ENCODE results near the gene XYLT1.

Gene XYLT1

DNA sequence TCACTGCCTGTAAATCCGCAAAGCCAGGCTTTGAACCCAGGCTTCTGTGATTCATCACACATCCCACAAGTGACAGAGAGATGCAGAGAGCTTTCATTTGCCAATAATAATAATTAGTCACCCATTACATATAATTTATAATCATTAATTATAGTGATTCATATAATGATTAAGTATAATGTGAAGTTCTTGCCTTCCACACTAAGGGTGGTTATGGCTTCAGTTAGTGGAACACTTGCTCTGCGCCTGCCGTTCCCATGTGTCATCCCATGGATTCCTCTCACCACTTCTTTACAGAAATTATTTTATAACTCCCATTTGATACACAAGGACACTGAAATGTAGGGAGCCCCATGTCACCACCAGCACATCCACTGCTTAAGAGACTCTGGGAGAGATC, 39.8 kb upstream of the XYLT1 start:
- TF ChIP-seq, protein P1, sequence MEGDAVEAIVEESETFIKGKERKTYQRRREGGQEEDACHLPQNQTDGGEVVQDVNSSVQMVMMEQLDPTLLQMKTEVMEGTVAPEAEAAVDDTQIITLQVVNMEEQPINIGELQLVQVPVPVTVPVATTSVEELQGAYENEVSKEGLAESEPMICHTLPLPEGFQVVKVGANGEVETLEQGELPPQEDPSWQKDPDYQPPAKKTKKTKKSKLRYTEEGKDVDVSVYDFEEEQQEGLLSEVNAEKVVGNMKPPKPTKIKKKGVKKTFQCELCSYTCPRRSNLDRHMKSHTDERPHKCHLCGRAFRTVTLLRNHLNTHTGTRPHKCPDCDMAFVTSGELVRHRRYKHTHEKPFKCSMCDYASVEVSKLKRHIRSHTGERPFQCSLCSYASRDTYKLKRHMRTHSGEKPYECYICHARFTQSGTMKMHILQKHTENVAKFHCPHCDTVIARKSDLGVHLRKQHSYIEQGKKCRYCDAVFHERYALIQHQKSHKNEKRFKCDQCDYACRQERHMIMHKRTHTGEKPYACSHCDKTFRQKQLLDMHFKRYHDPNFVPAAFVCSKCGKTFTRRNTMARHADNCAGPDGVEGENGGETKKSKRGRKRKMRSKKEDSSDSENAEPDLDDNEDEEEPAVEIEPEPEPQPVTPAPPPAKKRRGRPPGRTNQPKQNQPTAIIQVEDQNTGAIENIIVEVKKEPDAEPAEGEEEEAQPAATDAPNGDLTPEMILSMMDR (IDR thresholded peaks at IDR 0.05) = no peak

DNA sequence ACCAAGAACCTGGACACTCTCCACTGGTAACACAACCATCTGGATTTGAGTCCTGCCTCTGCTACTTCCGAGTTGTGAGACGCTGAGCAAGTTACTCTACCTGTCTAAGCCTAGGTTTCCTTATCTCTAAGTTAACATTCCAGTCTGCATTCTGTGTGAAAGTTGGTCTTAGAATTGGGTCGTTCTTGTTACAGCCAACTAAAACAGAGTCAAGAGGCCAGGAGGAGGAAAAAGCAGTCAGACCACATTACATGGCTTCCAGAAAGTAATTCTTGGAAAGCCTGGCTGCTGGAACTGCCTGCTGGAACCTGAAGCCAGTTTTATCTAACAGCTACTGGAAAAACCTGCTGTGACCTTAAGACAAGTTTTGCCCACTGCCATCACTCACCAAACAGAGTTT, 38.4 kb upstream of the XYLT1 start:
- TF ChIP-seq, protein P1 (IDR thresholded peaks at IDR 0.05) = no peak

DNA sequence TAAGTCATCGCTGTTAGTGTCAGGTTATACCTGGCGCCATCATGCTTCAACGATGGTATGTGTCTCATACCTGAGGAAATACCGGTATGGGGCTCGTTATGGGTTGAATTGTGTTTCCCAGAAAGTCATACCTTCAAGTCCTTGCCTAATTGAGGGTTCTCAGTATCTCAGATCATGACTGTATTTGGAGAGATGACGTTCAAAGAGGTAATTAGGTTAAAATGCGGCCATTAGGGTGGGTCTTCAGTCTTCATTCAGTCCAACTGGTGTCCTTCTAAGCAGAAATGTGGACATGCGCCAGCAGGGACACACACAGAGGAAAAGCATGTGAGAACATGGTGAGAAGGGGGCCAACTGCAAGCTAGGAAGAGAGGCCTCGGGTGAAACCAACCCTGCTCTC, 37.5 kb upstream of the XYLT1 start:
- TF ChIP-seq, protein P1 (IDR thresholded peaks at IDR 0.05) = no peak

DNA sequence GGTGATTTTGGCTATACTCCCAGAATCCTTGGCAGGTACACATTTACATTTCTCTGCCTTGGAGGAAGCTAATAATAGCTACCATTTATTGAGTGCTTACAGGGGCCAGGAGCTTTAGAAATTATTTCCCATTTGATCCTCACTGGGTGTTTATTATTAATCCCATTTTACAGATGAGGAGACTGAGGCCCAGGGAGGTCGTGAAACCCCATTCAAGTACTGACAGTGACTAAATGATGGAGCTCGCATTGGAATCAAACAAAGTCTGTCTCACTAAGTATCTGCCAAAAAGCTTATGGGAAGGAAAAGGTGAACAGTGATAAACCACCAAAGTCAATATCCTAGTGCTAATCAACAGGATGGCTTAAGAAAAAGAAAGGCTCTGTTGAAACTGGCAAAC, 33.3 kb upstream of the XYLT1 start:
- TF ChIP-seq, protein P1 (IDR thresholded peaks at IDR 0.05) = no peak

GRCh38 chr16:17503331-17503730, 32.6 kb upstream of the XYLT1 start:
- TF ChIP-seq, protein P1 (IDR thresholded peaks at IDR 0.05) = no peak

DNA sequence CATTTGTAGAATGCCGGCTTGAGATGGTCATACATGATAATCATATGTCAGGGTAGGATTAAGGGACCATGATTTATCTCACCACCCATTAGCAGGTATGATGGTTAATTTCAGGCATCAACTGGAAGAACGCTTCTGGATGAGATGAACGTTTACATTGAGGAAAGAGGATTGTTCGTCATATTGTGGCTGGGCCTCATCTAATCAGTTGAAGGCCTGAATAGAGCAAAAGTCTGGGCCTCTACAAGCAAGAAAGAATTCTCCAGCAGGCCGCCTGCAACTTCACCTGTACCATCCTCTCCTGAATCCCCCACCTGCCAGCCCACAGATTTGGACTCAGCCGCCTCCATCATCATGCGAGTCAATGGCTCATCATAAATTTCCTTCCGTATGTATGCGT, 30.6 kb upstream of the XYLT1 start:
- TF ChIP-seq, protein P1 (IDR thresholded peaks at IDR 0.05) = no peak

GRCh38 chr16:17499223-17499902, 28.6 kb upstream of the XYLT1 start:
- TF ChIP-seq, protein P1 (IDR thresholded peaks at IDR 0.05) = no peak

DNA sequence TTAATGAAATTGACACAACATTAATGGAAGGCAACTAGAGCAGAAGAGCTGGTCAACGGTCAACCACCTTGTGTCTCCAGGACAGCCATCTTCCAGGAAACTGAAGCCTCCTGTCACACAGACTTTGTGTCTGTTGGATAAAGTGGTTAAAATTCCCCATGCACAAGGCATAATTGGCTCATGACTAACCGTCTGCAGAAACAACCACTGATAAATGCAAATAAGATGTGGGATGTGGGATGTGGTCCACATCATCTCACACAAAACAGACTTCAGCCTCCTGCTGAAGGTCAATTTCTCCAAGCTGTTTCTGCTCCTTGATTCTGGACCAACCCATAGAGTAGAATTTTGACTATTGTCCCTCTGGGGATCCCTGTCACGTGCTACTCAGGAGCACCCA, 26.9 kb upstream of the XYLT1 start:
- TF ChIP-seq, protein P1 (IDR thresholded peaks at IDR 0.05) = no peak
